T follicular helper cell (primary cell): ENCODE results near the gene CDHR5.

Experiments used
- DNase-seq: peaks from one replicate; pipeline ENCODE4 v3.0.0-alpha.2; 2020; ENCODE audit warnings: low read depth

CDHR5 gene

GRCh38 chr11:567011-567628 is 57.6 kb downstream of the CDHR5 start:
- no peak for DNase-seq
